ENCODE measurements around the gene GADL1.
A peak's percentile ranks its signal among the peaks of the same experiment; 100 is the strongest.

The GADL1 gene

DNA sequence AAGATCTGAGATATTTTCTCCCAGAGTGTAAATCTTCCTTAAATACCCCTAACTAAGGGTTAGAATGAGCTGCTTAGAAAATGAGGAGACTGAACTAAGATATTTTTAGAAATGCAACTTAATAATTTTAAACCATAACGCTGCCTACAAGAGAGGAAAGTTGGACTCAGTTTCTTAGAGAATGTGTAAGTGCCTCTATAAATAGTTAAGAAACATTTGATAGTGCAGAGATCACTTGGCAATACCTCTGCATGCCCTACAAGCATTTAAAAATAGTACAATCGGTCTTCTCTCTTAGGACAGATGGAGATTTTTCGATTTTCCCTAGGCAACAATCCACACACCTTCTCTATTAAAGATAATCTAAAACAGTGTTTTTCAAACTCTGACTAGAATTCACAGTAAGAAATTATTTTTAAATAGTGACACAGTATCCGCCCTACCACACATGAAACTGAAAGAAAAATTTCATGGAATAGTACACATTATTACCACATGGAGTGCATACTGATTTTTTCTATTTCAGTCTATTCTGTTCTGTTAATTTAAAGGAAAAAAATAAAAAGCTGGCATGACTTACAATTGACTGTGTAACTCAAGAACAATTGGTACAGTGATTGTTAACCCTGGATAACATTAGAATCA is 83.2 kb downstream of the GADL1 start:
- no peak for DNase-seq (ENCODE audit: low spot score)

DNA sequence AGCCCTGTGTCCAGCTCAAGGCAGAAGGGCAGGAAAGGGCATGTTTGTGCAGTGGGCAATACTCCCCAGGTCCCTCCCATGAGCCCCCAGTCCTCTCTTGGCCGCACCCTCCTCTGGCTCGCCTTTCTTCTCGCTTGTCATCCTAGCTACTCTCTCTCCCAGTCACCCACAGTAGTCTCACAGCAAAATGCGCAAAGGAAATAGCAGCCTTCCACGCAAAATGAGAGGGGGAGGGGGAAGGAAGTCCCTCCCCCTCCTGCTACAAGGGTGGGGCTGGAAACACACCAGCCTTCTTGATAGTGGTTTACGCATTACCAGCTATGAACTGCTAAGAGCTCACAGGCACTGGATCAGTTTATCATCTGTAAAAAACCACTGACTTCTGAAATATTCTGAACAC is 83.8 kb downstream of the GADL1 start:
- no peak for DNase-seq (ENCODE audit: low spot score)

DNA sequence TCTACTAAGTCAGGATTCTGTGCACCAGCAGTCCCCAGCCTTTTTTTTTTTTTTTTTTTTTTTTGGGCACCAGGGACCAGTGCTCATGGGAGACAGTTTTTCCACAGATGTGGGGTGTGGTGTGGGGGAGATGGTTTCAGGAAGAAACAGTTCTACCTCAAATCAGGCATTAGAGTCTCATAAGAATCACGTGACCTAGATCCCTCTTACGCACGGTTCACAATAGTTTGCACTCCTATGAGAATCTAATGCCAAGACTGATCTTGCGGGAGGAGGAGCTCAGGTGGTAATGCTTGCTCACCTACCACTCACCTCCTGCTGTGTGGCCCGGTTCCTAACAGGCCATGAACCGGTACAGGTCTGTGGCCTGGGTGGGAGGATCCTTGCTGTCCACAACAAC is 88.8 kb downstream of the GADL1 start:
- DNase-seq (ENCODE audit: low spot score) = no peak

DNA sequence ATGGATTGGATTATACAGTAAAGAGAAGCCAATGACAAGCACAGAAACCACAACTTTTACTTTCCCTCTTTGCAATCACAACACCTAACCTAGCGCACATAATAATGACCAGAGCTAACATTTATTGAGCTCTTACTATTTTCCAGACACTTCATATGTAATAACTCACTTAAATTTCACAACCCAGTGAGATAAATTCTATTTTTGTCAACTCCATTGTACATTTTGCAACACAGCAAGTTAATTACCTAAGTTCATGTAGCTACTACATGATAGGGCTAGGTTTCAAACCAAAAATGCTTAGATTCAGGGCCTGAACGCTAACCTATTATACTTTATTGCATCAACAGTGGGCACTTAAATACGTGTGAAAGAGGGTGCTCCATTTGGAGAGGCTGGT is 89.5 kb downstream of the GADL1 start:
- no peak for DNase-seq (ENCODE audit: low spot score)

DNA sequence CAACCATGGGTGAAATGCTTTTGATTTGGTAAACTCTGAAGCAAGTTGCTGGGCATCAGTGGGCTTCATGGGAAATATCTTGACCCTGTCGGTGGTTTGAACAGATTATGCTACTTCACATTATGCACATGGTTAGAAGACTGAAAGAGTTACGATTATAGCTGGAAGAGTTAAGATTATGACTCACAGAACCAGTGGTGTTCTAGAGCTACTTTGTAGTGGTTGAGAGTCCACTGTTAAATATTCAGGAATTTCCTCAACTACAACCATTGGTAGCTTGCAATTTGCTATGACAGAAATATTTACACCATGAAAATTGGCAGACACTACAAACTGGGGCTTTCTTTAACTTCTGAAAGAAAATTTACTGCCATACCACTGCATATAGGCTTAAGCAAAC is 99.3 kb downstream of the GADL1 start:
- no peak for DNase-seq (ENCODE audit: low spot score)

DNA sequence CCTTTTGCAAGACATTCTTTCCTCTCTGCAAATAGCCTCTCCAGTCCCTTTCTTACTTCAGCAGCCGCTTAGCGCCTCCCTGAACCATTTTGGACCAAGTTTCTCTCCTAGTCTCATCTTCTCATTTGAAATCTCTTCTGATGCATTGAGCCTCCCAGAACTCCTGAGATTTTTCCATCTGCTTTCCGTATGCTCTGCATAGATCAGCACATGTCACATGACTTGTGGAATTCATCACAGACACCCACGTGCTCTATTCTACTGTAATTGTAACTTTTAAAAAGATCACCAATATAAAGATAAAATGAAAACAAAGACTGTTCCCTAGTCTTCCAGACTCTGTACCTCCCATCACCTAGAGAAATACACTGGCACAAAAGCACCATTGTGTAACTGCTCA is 100.7 kb downstream of the GADL1 start:
- no peak for DNase-seq (ENCODE audit: low spot score)

DNA sequence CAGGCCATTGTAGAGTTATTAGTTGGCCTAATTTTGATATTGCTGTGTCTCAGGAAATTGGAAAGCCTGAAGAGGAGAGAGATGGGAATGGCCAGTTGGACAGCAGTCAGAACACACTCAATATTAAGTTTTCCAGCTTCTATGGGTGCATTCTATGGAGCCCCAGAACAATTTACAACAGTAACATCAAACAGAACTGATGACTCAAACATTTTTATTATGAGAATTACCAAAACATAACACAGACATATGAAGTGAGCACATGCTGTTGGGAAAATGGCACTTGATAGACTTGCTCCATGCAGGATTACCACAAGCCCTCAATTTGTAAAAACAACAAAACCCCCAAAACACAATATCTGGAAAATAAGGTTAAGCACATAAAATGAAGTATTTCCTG is 104.3 kb downstream of the GADL1 start:
- no peak for DNase-seq (ENCODE audit: low spot score)

DNA sequence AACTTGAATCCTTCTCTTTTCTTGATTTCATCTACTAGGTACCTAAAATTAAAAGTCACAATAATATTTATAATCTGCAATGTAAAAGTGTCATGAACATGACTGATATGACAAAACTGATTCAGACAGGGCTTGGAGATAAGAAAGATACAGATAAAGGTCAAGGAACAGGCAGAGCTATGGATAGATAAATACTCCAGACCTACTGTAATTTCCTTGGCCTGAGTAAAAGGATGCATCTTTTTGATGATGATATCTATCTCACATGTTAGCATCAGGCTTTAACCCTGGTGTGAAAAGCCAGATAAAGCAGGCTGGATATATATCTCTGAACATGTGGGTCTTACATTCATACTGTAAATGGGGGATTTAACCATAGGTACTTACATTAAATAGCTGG is 108.1 kb downstream of the GADL1 start:
- no peak for DNase-seq (ENCODE audit: low spot score)

DNA sequence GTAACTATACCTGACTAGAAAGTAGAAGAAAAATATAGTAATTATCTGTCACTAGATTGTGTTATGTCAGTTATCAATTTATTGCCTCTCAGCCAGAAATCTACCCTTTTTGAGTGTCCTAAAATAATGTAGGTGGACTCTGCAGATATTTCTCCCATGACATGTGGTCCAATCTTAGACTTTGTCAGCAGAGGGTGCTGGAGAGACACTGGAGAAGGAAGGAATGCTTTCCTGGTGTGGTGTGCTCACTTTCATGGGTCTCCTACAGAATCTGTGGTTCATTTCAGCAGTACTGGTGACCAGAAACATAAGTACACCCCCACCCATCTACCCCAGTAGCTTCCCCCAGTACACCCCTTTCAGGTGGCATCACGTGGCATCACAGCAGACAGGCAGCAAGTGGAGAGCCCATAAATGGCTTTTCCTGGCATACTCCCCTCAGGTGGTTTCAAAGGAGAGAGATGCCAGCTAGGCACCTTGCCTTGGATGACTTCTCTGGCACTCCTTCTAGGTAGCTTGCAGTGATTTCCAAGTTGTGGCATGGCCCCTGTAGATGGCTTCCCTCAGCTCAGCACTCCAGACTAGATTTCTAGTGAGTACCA is 114.7 kb downstream of the GADL1 start:
- peak; percentile 22 for DNase-seq (ENCODE audit: low spot score)

DNA sequence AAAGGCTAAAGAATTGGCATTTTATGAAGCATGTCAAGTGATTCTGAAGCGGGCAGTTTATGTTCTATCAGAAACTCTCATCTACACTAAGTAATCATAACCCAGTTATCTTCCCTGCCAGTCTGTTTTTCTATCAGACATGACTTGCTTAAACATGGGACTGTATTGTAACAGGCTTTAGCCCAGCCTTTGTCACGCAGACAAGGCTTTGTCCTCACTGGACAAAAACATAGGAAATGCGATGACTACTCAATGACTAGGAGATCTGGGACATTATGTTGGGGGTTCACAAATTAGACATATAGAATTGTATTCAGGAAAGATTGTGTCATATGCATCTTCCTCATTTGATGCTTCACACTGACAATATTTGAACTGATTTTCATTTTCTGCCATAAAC is 115.5 kb downstream of the GADL1 start:
- no peak for DNase-seq (ENCODE audit: low spot score)

DNA sequence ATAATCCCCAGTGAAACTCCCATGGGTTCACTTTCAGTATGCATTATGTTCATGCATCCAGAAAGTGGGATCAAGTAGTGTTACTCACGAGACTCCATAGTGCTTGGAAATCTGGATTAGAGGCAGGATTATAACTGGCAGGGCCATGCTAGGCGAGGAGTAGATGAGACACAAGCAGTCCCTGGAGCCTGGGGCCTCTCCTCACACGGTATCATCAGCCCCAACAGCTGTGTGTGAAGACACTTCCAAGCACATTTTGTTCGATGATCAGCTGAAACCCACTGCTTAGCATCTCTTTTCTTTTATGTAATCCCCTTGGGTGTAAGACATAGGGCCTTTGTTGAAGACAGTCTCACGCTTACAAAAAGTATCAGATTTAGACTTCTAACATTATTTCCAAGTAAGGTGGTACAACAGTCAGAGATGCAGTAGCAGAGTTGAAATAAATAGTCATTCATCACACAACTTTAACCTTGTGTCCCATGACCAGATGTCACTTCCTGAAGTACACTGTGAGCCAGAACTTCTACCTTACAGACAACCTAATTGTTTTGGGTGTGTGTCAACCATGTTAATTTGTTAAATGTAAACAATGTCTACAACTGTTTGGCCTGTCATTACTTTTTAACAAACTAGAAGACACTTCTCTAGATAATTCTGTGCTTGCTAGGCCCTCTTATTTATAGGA is 116.9 kb downstream of the GADL1 start:
- no peak for DNase-seq (ENCODE audit: low spot score)

DNA sequence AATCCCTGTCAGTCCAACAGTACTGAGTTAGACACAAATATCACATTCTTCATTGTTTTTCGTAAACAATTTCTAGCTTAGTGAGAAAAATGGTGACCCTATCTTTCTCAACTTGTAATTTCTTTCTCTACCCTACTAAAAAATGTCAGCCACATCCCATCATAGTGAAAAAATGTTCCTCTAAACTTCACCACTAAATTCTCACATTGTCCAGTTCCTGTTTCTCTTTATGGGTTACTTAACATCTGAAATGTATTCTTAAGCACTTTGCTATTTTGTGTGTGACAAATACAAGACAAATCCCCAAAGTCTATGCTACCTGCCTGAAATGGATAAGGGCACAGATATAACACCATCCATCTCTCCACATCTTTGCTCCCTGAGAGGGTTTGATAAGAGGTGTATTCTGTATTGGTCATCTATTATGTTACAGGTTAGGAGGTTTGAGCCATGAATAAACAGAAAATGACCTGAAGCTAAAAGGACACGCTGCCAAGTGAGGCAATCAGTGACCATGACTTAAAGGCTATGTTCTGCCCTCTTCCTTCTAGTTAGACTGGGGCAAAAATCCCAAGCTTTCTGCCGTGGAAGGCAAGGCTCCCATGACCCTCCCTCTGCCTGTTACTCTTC is 118.2 kb downstream of the GADL1 start:
- DNase-seq (ENCODE audit: low spot score) = no peak

DNA sequence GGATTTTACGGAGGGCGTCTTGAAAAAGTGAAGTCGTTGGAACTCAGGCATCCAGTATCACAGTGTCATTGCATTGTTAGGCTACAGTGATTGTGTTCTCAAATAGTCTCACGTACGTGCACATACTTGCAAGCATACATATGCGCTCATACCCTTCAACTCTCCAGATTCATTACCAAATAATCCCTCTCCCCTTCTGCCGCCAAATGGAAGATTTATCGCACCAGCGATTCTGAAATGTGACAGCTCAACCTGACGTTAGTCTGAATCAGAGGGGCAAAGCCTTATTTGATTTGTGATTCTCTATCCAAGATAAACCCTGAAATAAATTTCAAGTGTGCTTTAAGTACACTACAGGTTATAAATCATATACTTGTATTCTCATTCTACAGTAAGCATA is 119.4 kb downstream of the GADL1 start:
- DNase-seq (ENCODE audit: low spot score) = no peak

DNA sequence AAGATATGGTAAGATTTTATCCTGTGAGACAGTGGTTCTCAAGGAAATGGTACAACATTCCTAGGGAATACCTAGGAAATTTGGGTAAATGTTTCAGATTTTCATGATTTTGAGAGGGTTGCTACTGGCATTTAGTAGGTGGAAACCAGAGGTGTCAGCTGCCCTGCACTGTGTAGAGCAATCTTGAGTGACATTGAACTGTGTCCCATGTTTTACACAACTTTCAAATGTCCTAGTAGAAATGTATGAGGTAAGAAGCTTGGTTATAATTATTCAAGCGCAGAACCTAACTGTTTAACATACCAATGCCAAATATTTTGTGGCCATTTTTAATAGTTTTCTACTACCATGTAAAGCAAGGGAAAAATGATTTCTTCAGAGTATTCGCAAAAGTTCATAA is 120.4 kb downstream of the GADL1 start:
- DNase-seq (ENCODE audit: low spot score) = no peak

DNA sequence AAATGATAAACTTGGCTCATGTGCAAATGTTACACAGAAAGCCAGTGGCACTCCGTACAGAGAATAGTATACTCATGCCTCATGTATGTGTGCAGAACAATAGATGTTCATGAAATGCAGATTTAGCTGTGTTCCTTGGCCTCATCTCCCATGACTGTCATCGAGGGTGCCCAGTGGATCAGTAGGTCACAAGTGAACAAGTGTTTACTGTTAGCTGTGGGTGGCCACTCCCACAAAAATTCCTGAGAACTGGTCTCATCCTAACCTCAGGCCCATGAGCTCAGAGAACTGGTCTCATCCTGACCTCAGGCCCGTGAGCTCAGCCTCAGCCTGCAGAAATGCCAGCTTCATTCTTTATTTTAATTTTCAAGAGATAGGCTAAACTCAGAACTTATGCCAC is 124.1 kb downstream of the GADL1 start:
- no peak for DNase-seq (ENCODE audit: low spot score)

DNA sequence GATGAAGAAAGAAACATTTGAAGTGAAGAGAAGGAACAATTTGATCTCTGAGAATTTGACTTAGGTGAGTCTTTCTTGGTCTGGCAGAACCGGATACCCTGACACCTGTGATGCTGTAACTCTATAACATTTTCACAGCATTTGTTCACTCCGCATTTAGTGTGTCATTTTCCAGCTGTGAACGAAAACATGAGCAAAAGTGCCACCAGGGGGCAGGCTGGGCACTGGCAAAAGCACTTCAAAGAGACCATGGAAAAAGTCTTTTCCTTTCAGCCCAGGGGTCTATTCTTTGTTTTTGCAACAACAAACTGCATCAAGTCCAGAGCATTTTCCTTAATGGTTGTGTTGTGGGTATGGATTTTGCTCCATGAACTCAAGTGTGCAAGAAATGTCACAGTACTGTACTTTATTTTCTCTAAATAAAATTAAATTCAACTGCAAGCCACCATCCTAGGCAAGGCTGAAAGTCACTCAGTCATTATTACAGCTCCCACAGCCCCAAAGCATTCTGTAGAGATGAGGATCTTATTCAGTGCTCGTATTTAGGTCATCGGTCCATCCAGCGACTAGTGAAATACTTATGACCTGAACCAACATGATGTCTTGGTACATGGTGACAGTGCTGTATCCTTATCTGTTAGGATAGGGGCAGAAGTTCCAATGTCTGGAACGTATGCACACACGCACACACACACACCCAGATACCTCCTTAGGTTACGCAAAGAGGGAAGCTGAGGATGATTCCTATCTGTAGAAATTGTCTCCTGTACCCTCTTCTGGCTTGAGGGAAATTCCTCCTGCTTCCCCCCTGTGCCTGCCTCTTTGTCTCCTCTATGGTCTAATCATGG is 125.5 kb downstream of the GADL1 start:
- peak; percentile 63 for DNase-seq (ENCODE audit: low spot score)

DNA sequence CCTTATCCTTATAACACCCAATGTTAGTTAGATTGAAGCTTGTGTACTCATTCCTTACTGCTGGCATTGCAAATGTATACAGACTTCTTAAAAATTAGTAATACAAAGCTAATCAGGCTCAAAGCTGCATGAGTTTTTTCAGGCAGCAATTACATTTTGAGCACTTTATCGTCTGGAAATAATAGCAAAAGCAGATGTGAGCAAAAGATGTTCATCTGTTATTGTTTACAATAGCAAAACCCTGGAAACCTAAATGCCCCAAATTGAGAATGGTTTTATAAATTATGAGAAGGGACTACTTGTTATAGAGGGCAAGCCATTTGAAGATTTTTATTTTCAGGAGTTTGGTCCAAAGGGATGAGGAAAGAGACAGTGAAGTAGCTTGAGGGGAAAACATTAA is 126.4 kb downstream of the GADL1 start:
- DNase-seq (ENCODE audit: low spot score) = no peak

DNA sequence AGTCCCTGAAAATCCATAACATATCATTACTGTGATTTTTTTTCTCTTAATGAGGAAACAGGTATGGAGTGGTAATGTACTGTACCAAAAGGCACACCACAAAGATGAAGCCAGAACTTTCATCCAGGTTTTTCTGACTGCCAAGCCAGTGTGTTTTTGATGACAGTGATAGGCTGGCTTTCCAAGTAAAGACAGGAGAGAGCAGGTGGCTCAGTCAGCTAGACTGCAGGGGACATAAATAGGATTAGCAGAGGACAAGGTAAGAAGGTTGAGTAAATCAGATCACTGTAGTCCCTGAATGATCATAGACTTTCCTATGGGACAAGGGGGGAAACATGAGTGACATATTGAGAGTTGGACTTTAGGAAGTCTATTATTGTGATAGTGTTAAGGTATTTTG is 127.9 kb downstream of the GADL1 start:
- DNase-seq (ENCODE audit: low spot score) = no peak

DNA sequence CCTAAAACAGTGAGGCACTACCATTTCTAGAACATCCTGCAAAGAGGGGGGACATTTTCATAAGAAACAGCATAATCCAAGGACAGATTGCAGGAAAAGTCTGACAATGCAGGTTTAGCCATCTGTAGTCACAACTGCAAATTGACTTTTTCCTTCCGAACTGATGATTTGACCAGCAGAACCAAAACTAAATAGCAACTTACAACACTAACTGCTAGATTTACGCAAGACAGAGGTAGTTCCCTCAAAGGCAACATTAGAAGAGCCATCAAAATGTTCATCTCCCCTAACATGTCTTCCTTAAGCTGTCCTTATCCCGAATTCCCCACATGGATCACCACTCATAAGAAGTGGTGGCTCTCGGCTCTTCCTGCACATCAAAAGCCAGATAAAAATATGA is 129.6 kb downstream of the GADL1 start:
- DNase-seq (ENCODE audit: low spot score) = no peak

DNA sequence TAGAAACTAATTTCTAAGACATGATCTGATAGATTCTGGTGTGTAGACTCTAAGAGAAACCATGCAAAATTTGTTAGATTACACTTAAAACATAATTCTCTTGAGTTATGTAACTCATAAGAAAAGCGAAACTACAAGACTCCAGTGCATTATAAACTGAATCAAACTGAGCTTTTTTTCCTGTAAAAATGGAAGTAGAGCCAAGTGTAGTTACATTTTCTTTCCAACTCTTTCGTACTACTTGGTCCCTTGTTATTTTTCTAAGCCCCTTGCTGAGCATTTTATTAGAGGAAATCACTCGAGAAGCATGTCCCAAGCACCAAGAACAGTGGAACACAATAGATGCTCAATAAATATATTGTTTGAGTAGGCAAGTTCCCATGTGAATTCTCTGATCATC is 130.2 kb downstream of the GADL1 start:
- DNase-seq (ENCODE audit: low spot score) = no peak

DNA sequence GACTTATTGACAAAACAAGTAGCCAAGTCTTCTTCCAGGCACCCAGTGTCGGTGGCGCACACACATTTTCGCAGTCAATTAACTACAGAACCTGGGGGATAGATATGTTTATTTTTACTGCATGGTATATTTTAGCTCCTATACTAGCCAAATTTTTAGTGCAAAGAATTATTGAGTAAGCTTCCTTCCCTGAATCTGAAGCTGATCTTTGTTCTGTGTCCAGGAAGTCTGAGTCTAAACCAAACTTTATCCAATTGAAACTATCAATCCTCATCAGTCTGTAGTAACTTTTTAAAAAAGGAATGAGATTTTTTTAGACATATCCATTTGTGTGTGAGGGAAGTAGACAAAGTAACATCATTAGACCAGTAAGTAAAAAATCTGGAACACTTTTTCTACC is 133.1 kb downstream of the GADL1 start:
- DNase-seq (ENCODE audit: low spot score) = no peak

DNA sequence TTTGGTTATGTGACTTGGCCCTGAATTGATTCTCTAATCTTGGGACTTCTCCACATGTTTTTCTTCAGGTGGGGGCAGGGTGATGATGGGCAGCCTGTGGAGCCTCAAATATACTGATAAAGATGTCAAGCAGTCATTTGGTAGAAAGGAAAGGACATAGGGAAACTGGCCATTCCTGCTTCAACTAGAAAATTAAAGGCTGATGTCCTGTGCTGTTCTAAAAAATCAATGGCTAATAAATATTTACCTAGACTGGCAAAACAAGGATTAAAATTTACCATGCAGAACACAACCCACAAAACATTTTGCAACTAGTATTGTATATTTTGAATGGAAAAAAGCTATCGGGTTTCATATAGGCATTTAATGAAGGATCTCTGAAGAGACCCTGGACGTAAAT is 133.7 kb downstream of the GADL1 start:
- no peak for DNase-seq (ENCODE audit: low spot score)

All from activated CD4-positive, alpha-beta T cell treated with anti-CD3 and anti-CD28 coated beads, Interleukin-2, Interleukin-4, amounts not matched to agents 100 ng/mL and 50 ng/mL, durations not matched to agents 16 hours and 8 hours (primary cell).